CD4-positive, alpha-beta T cell treated with Interleukin-15 for 1 hour (primary cell): ENCODE data around the gene NR2F6.

ENCODE experiments used
- DNase-seq: peaks from one replicate; pipeline ENCODE4 v3.0.0-alpha.2; 2020

The NR2F6 gene

DNA sequence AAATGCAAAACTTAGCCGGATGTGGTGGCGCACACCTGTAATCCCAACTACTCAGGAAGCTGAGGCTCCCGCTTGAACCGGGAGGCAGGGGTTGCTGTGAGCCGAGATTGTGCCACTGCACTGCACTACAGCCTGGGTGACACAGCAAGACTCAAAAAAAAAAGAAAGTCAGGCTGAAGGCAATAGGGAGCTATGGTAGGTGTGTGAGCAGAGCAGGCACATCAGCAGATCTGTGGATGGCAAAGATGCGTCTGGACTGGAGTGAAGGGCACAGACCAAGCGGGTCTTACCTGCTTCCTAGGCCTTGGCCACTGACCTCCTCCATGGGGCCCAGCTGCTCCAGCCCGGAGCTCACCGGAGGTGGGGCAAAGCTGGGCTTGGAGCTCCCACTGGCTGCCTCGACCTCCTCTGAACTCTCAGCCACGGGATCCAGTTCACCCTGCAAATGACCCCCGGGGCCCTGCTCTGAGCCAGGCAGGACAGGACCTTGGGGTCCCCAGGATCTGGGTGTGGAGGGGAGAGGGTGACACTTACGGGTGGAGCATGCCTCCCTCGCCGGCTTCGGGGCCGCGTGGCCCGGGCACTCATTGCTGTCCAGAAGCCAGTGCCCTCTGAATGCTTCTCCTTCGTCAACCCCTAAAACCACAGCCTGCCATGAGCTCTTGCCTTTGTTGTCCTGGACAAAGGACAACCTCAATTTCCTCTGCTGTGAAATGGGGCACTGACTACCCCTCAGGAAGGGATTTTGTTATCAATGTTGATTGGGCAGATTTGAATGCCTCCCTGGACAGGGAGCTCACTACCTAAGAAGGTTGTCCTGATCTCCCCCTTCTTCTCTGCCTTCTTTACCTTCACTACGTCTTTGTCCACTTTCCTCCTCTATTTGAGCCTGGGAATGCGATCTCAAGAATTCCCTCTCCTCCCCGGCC is 18.3 kb upstream of the NR2F6 start:
- DNase-seq = no peak

DNA sequence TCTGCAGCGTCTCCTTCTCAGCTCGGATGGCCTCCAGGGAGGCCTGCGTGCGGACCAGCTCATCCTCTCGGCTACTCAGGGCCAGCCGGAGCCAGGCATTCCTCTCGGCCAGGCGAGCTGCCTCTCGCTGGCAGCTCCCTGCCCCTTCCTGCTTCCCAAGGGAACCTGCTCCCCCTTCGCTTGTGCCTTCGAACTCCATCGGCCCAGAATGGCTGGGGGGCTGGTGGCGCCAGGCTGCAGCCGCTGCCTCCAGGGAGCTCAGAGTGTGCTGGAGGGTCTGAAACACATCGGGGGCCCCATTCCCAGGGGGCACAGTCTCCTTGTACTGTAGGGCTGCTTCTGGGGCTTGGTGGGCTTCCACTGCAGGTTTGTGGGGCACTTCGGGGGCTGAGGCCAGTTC is 16.8 kb upstream of the NR2F6 start:
- no peak for DNase-seq

DNA sequence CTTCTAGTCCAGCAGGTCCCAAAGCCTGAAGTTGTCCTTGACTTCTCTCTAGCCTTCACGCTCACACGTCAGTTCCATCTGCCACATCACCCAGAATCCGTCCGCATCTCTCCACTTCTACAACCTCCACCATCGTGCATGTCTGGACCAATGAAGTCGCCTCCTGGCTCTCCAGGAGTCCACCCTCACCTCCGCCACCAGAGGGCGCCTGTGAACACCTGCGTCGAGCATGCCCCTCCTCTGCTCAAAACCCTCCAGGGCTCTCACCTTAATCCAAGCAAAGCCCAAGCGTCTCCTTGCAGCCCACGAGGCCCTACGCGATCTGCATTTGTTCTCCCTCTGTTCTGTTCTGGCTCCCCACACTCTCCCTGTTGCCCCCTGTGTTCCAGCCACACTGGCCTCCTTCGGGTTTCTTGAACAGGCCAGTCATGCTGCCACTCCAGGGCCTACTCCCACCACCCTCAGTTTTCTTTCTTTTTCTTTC is 15.2 kb upstream of the NR2F6 start:
- DNase-seq = peak; percentile 88

DNA sequence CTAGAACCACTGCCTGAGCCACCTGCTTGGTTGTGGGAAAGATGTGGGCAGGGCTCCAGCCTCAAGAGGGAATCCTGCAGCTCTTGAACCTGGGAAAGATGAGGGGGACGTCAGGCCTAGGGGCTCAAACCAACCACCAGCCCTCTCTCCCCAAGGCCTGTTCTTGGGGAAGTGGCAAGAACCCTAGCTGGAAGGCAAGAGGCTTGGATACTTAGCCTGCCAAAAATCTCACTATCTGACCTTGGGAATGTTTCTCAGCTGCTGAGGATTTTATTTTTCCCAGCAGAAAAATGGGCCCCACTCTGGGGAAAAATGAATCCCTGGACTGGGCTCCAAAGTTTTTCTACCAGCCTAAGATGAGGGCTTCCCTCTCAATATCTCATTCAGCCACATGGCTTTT is 14.2 kb upstream of the NR2F6 start:
- no peak for DNase-seq

DNA sequence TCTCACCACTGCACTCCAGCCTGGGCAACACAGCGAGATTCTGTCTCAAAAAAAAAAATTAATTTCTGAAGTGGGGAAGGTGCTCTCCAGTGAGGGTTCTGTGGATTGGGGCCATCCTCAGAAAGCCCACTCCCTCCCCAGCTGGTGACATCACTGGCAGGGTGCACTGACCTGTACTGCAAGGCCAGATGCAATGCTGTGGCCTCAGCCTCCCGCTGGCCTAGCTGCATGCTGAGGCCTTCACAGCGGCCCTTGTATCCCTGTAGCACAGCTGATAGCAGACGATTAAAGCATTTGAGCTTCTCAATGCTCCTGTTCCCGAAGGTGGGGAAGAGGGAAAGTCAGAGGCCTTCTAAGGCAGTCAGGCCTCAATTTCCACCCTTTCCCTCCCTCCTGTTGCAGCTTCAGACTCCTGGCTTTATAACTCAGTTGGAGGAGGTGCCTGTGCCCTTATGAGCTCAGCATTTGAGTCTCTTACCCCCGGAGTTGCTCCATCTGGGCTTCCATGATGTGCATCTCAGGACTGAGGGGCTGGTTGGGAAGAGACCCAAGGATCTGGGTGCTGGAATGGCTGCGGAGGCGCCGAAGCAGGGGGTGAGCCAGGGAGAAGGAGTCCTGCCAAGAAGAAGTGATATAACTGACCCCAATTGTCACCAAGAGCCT is 13.5 kb upstream of the NR2F6 start:
- no peak for DNase-seq

DNA sequence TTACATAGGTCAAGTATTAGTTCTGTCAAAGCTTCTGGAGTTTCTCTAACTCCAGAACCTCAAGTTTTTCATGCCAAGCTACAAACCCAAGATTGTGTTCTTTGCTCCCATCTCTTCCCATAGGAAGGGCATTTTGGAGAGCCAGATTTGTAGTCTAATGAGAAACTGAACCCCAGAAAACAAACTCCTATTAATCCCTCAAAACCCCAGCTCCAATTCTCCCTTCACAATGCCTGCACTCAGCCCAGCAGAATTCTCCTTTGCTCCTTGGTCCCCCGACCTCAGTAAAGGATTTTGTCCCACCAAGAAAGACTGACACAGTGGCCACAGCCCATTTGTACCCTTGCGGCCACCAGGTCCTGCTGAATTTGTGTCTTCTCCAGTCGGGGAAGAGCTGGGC is 10.4 kb upstream of the NR2F6 start:
- no peak for DNase-seq

DNA sequence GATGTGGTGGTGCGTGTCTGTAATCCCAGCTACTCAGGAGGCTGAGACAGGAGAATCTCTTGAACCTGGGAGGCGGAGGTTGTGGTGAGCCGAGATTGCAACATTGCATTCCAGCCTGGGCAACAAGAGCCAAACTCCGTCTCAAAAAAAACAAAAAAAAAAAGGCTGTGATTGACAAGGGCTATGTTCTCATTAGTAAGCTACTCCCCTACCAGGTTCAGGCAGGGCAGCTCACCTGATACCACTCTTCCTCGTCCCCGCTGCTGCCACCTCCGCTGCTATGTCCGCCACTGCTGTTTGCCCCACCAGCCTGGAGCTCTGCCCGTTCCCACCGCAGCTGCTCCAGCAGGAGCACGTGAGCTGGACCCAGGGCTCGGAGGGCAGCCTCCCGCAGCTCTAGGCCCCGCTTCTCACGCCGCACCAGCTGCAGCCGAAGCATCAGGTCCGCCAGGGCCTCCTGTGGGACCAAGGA is 9.5 kb upstream of the NR2F6 start:
- DNase-seq = no peak

DNA sequence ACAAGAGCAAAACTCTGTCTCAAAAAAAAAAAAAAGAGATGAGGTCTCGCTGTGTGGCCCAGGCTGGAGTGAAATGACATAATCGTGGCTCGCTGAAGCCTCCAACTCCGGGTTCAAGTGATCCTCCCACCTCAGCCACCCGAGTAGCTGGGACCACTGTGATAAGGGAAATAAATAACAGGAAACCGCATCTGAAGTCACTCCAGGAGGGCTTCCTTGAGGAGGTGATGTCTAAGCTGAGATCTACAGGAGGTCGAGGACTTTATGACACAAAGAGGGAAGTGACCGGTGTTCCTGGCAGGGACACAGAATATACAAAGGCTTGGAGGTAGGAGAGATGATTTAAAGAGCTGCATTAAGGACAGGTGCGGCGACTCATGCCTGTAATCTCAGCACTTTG is 8.9 kb upstream of the NR2F6 start:
- DNase-seq = no peak

DNA sequence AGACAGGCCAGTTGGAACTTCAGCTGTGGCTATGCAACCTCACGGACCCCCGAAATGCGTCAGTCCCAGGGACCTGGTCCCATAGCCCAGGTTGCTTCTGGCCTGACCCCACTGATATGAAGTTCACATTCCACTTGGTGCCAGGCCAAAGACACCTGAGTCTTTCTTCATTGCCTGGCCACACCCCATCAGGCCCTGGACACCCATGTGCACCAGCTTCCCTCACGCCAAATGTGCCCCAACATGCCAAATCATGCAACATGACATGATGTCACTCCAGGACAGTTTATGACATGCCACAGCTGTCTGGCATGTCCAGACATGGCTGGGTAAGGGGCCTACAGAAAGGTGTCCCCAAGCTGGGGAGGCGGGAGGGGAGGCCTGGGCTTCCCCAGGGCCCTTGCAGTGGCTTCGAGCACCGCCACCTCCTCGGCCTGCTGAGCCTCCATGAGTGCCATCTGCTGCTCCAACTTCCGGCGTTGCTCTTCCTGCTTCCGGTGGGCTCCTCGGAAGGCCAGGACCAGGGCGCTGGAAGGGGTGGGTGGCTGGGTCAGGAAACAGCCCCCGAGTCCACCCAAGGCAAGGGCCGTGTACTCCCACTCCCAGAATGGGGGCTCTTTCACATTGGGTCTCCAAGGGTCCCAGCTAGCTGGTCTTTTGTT is 4.3 kb upstream of the NR2F6 start:
- DNase-seq = no peak

DNA sequence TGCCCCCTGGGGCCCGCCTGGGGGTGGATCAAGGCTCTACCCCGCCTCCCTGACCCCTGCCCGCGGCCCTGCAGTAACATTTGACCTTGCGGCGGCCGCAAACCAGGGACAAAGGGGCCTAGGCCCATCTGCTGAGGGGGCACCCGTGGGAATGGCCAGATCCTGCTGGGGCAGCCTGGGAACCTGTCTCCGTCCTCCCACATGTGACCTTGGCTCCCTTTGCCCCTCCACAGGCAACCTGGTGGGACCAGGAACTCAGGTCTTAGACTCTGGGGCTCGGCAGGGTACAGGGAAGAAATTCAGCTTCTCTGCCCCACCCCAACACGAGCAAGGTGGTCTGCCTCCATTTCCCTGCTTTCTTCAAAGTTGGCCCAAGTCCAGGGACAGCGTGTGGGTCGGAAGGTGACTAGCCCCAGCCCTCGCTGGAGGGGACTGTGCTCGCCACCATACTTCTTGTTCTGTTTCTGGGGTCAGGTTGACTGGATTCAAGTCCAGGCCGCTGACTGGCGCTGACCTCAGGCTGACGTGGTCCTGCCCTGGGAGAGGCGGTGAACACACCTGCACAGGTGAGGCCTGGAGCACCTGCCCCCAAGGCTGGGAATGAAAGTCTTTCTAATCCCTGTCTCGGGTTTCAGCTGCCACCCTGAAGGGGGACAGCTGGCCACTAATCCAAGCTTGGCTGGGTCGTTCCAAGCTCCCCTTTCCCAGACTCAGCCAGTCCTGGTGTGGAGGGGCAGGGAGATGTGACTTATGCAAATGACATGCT is 2.5 kb upstream of the NR2F6 start:
- DNase-seq = no peak

DNA sequence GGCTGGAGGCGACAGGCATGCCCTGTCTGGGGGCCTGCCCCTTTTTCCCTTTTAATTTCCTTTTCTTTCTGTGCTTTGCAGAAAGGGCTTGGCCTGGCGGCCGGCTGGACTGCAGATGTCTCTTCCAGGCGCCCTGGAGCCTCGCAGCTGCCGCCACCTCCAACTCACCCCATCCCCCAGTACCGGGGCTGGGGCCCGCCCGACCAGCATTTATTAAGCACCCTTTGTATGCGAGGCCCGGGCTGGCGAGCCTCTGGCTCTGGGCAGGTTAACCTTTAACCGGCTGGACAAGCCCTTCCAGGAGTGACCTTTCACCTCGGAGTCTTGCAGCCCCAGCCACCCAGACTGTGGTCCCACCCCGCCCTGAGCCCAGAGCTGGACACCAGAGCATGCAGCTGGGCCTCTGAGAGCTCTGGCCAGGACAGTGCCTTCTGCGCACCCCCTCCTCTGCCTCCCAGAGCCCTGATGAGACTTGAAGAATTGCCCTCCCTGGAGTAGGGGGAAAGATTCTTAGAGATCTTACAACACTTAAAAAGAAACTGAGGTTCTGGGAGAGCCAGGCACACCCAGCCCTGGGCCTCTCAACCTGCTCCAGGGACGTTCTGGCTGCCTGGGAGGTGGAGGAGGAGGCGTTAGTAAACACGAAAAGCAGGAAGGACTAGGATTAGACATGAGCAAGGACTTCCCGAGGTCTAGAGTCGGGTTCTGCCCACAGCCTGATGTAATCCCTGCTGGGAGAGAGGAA is 1.1 kb upstream of the NR2F6 start:
- no peak for DNase-seq

DNA sequence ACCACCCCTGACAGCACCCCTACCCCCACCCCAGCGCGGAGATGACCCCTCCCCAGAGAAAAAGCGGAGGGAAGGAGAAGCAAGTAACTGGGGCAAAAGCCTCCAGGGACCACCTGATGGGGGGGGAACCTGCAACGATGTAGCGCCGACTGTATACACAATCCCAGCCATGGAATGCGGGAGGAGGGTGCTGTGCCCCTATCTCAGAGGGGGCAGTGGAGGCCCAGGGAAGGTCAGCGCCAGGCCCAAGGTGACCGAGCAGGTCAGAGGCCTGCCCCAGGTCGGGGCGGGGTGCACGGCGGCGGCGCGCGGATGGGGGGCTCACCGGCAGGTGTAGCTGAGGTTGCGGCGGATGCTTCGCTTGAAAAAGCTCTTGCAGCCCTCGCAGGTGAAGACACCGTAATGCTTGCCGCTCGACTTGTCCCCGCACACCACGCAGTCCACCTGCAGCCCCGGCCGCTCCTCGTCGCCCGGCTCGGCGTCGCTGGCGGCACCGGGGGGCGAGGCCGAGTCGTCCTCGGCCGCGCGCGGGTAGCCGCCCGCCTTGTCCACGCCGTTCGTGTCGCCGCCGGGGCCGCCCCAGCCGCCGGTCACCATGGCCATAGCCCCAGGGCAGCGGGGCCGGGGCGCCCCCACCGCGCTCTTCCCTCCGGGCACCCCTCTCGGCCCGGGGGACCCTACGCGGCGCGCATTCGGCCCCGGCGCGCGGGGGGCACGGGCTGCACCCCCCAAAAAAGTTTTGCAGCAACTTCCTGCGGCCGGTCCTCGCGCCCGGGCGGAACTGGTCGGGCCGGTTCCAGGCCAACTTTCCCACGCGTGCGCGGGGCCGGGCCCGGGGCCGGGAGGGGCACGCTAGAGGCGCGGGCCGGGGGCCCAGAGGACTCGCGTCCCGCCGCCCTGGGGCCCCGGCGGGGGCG is 843 bp downstream of the NR2F6 start:
- DNase-seq = no peak

DNA sequence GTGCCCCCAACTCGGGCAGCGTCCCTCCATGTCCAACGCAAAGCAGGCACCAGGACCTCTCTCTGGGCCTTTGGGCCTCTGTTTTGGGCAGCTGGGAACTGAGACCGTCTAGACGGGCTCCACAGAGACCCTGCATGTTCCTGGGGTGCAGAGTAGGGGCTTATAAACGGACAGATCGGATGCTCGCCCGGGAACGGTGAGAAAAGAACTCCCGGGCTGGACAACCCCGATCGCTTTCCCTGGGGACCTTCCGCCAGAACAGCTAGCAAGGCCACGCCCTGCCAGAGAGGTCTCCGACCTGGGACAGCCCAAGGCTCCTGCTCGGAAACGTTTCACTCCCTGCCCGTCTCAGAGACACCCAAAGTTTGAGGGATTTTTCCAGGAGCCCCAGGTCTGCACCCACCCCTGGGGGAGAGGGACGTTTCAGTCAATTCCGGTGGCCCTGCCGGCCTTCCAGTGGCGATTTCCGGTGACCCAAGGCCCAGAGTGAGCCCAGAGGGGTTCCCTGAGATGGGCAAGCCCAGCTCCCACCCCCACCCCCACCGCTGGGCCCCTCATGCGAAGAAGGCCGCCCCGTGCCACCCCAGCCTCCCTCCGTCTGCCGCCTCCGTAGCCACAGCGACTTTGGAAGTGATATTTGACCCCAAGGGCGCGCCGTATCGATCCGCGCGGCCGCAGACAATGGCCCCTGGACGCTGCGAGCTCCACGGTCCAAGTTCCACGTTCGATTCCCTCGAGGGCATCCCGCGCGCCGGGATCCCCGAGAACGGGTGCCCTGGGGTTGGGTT is 1.7 kb downstream of the NR2F6 start:
- no peak for DNase-seq

DNA sequence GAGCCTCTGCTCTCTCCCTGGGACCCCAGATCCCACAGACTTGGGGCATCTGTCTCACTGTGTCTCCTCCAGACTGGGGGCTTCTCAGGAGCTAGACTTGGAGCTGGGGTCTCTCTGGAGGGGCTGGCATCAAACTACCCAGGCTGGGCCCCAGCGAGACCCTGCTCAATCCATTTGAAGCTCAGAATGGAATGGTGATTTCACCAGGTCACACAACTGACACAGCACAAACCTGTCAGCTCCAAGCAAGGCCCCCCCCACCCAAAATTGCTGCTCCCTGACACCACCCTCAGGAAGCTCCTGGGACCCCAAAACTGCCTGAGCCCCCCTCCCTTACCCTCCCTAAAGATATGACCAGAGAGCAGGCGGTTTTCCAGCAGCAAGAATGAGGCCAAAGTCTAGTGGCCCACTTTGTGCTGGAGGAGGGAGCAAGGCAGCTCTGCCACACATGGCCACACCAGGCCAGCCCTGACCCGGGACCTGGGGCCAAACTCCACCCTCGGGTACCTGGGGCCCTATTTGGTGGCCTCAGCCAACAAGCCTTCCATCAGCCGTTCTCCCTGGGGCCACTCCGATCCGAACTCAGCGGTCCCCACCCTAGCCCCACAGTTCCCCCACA is 2.4 kb downstream of the NR2F6 start:
- no peak for DNase-seq

DNA sequence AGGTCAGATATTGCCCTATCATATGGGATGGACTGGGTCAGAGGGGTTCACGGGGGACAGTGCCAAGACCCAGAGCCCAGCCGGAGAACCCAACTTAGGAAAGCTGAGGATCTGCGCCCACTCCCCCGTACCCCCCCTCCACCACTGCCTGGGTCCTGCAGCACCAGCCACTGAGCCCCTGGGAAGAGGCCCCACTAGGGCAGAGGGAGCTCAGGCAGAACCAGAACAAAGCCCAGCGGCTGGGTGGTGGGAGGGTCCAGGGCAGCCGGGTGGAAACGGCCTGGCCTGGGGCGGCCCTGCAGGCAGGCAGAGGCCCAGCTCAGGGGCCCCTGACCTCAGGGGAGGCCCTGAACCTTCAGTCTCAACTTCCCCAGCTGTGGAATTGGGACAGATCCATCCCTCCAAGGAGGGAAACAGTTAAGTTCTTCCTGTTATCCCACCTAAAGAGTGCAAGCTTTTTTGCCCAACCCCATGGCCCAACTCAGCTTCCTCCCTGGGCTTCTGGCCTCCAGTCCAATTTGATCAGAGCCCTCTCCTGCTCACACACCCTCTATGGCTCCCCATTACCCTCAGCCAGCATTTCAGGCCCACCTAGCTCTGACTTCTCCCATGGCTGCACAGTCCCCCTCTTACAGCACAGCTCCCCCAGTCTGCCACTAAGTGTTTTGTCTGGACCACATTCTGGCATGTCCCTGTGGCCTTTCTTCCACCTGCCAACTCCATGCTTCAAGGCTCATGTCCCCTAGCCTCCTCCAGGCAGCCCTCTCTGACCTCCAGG is 3.1 kb downstream of the NR2F6 start:
- no peak for DNase-seq

DNA sequence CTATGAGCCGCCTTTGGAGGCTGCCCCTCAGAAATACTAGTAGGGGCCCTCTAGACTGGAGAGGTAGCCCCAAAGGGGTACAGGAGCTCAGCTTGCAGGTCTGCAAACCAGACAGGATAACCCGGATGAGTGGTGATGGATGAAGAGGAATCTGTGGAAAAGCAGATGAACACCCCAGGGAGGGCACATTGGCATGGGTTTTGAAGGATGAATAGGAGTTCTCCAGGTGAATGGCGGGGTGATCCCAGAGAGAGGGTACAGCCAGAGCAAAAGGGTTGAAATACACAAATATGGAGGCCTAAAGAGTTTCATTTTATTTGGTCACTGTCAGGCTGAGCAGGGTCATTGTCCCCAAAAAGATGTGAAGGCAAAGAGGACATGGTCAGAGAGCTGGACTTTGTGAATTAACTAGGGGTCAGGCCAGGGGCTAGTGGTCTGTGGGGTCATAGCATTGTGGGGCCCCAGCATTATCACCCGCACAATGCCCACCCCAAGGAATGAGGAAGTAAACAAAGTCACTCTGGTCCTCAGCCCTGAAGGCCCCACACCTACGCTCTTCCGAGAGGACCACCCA is 4.8 kb downstream of the NR2F6 start:
- DNase-seq = no peak

DNA sequence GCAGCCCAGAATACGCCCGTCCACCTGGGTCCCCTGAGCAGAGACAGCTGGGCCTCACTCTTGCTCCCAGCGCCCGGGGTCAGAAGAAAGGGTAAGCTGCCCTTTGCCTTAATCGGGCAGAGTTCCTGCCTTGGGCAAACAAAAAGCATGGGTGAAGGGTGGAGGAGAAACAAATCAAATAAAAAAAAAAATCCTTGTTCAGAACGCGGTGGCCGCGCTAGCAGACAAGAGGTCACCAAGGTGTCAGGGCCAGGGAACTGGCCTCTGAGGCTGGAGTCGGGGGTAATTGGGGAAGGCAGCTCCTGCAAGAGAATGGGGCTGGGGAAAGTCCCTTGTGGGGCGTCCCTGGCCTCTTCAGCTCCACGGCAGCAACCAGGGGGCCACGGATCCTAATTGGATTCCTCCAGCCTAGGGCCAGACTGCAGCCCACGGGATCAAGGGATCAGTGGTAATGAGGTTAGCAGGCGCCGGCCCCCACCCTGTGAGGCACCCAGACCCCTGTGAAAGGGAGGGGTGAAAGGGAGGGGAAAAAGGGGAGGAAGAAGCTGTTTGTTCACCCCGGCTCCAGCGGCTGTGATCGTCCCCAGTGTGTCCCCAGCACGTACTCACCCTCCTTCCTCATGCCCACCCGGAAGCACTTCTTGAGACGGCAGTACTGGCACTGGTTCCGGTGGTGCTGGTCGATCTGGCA is 5.5 kb downstream of the NR2F6 start:
- DNase-seq = no peak
